GM19193 (cell line): ENCODE data around the gene ME1.

Experiments used
- POLR2A ChIP-seq: IDR thresholded peaks from 4 replicates; pipeline ENCODE4 v1.6.1; 2011; ENCODE audit not compliant: insufficient read depth, insufficient read length; ENCODE audit errors: extremely low read depth

Gene ME1

GRCh38 chr6:83378621-83379388 is 52.0 kb downstream of the ME1 start:
- no peak for TF ChIP-seq POLR2A

GRCh38 chr6:83371423-83371822 is 59.4 kb downstream of the ME1 start:
- no peak for TF ChIP-seq POLR2A

- TF ChIP-seq POLR2A, result no peak
Observed at GRCh38 chr6:83370567-83370966, 60.3 kb downstream of the ME1 start.

GRCh38 chr6:83369692-83370091 is 61.2 kb downstream of the ME1 start:
- TF ChIP-seq POLR2A, result no peak

- TF ChIP-seq POLR2A, result no peak
Observed at GRCh38 chr6:83368577-83368976, 62.3 kb downstream of the ME1 start.

- TF ChIP-seq POLR2A, result no peak
Observed at GRCh38 chr6:83367104-83367503, 63.7 kb downstream of the ME1 start.

- no peak for TF ChIP-seq POLR2A
Observed at GRCh38 chr6:83365931-83366330, 64.9 kb downstream of the ME1 start.

GRCh38 chr6:83359638-83360037 is 71.2 kb downstream of the ME1 start:
- TF ChIP-seq POLR2A, result no peak

GRCh38 chr6:83354747-83355146 is 76.1 kb downstream of the ME1 start:
- no peak for TF ChIP-seq POLR2A

- TF ChIP-seq POLR2A, result no peak
Observed at GRCh38 chr6:83352424-83353061, 78.3 kb downstream of the ME1 start.

- no peak for TF ChIP-seq POLR2A
Observed at GRCh38 chr6:83343121-83343520, 87.7 kb downstream of the ME1 start.

- TF ChIP-seq POLR2A, result no peak
Observed at GRCh38 chr6:83341765-83342164, 89.1 kb downstream of the ME1 start.

- TF ChIP-seq POLR2A, result no peak
Observed at GRCh38 chr6:83333500-83333899, 97.4 kb downstream of the ME1 start.

- no peak for TF ChIP-seq POLR2A
Observed at GRCh38 chr6:83314693-83315092, 116.2 kb downstream of the ME1 start.

- TF ChIP-seq POLR2A, result no peak
Observed at GRCh38 chr6:83313882-83314281, 117.0 kb downstream of the ME1 start.

- no peak for TF ChIP-seq POLR2A
Observed at GRCh38 chr6:83311231-83311630, 119.6 kb downstream of the ME1 start.
